Measurements from ENCODE around the gene LRRC8A.
"Not testable (repeated sequence)": the region's sequence is repeated elsewhere in the genome, so short reads cannot be mapped to it uniquely, and the experiment has no call there.

The LRRC8A gene

GRCh38 chr9:128881884-128882676 is at the start of gene LRRC8A, which contains the start of gene KYAT1:
LRRC8A (plus strand) TSS chr9:128882133; CDS start chr9:128907165, 25,032 bp downstream.
KYAT1 (minus strand) TSS chr9:128881950; CDS start chr9:128845405, 36,545 bp downstream.
- peak; percentile 76 for DNase-seq (ENCODE audit: low read depth)

- no peak for DNase-seq (ENCODE audit: low read depth)
Observed at GRCh38 chr9:128833696-128834095, 48.2 kb upstream of the LRRC8A start.

- no peak for DNase-seq (ENCODE audit: low read depth)
Observed at GRCh38 chr9:128835246-128836210, 46.4 kb upstream of the LRRC8A start.

GRCh38 chr9:128836509-128837145 is 45.3 kb upstream of the LRRC8A start:
- DNase-seq (ENCODE audit: low read depth) = no peak

- no peak for DNase-seq (ENCODE audit: low read depth)
Observed at GRCh38 chr9:128838338-128838737, 43.6 kb upstream of the LRRC8A start.

GRCh38 chr9:128840524-128840923 is 41.4 kb upstream of the LRRC8A start:
- no peak for DNase-seq (ENCODE audit: low read depth)

- no peak for DNase-seq (ENCODE audit: low read depth)
Observed at GRCh38 chr9:128841694-128842492, 40.0 kb upstream of the LRRC8A start.

- DNase-seq (ENCODE audit: low read depth) = not testable (repeated sequence)
Observed at GRCh38 chr9:128843171-128843570, 38.8 kb upstream of the LRRC8A start.

- DNase-seq (ENCODE audit: low read depth) = no peak
Observed at GRCh38 chr9:128845186-128845931, 36.6 kb upstream of the LRRC8A start.

- no peak for DNase-seq (ENCODE audit: low read depth)
Observed at GRCh38 chr9:128846680-128847030, 35.3 kb upstream of the LRRC8A start.

- no peak for DNase-seq (ENCODE audit: low read depth)
Observed at GRCh38 chr9:128847803-128848202, 34.1 kb upstream of the LRRC8A start.

- DNase-seq (ENCODE audit: low read depth) = not testable (repeated sequence)
Observed at GRCh38 chr9:128851024-128851423, 30.9 kb upstream of the LRRC8A start.

GRCh38 chr9:128851779-128852600 is 29.9 kb upstream of the LRRC8A start:
- not testable (repeated sequence) for DNase-seq (ENCODE audit: low read depth)

GRCh38 chr9:128852646-128853045 is 29.3 kb upstream of the LRRC8A start:
- DNase-seq (ENCODE audit: low read depth) = not testable (repeated sequence)

- not testable (repeated sequence) for DNase-seq (ENCODE audit: low read depth)
Observed at GRCh38 chr9:128854454-128854853, 27.5 kb upstream of the LRRC8A start.

- DNase-seq (ENCODE audit: low read depth) = not testable (repeated sequence)
Observed at GRCh38 chr9:128858476-128858875, 23.5 kb upstream of the LRRC8A start.

- DNase-seq (ENCODE audit: low read depth) = no peak
Observed at GRCh38 chr9:128860937-128861336, 21.0 kb upstream of the LRRC8A start.

GRCh38 chr9:128861501-128861900 is 20.4 kb upstream of the LRRC8A start:
- DNase-seq (ENCODE audit: low read depth) = no peak

- DNase-seq (ENCODE audit: low read depth) = no peak
Observed at GRCh38 chr9:128862401-128862851, 19.5 kb upstream of the LRRC8A start.

- DNase-seq (ENCODE audit: low read depth) = no peak
Observed at GRCh38 chr9:128863647-128864046, 18.3 kb upstream of the LRRC8A start.

Data from GM04503 (cell line).